LNCaP clone FGC (cell line): Measurements from ENCODE around the gene PAQR7.

Experiments
- DNase-seq: peaks from one replicate; pipeline ENCODE4 v3.0.0-alpha.2; 2011; ENCODE audit warnings: low read depth
- H3K4me3 ChIP-seq: 2 replicates; pipeline ENCODE4 v1.5.1; 2011; ENCODE audit warnings: mild to moderate bottlenecking, low read depth, low read length, control low read depth
- CTCF ChIP-seq: IDR thresholded peaks from 2 replicates; pipeline ENCODE4 v1.5.1; 2012; ENCODE audit warnings: mild to moderate bottlenecking; ENCODE audit not compliant: control insufficient read depth, insufficient read depth; ENCODE audit errors: extremely low read depth

The PAQR7 gene

GRCh38 chr1:25902462-25902861 lies 27.0 kb upstream of the PAQR7 start:
- no peak for DNase-seq
- H3K4me3 ChIP-seq: no peak overlapping the region
- no peak for TF ChIP-seq CTCF

GRCh38 chr1:25900219-25900618 lies 24.7 kb upstream of the PAQR7 start:
- DNase-seq: no peak
- no peak for TF ChIP-seq CTCF
- H3K4me3 ChIP-seq: no peak overlapping the region

- no peak for TF ChIP-seq CTCF
- H3K4me3 ChIP-seq: no peak overlapping the region
- DNase-seq: no peak
These were observed 24.3 kb upstream of the PAQR7 start for GRCh38 chr1:25899792-25900191.

- no peak for TF ChIP-seq CTCF
These were observed 22.9 kb upstream of the PAQR7 start for GRCh38 chr1:25898223-25899015.

GRCh38 chr1:25897754-25898153 lies 22.2 kb upstream of the PAQR7 start:
- DNase-seq: no peak
- no peak for TF ChIP-seq CTCF
- no peak overlapping the region for H3K4me3 ChIP-seq

More at GRCh38 chr1:25898223-25899015, 22.9 kb upstream of the PAQR7 start:
- DNase-seq: no peak
- no peak overlapping the region for H3K4me3 ChIP-seq

- no peak for TF ChIP-seq CTCF
- DNase-seq: no peak
- H3K4me3 ChIP-seq: no peak overlapping the region
These were observed 20.8 kb upstream of the PAQR7 start for GRCh38 chr1:25896266-25896665.
